CD4-positive, alpha-beta memory T cell (primary cell): ENCODE data around the gene ELP1. TPM values are rescaled to one million over a fixed set of nuclear protein-coding genes. Genes with fewer than 3 reads are reported as not detected.
A peak's percentile ranks its signal among the peaks of the same experiment; 100 is the strongest.
"Not testable (repeated sequence)": the region's sequence is repeated elsewhere in the genome, so short reads cannot be mapped to it uniquely, and the experiment has no call there.

Experiments used
- CTCF ChIA-PET: fragments of 350-600 bp; sonication (Branson Sonifier 250); formaldehyde crosslinking; loops from one replicate; lab custom pipeline; 2021; ENCODE audit warnings: inconsistent platforms; ENCODE audit not compliant: partially characterized antibody; lab: Charles Lee
- POLR2A ChIA-PET: fragments of 350-600 bp; sonication (Branson Sonifier 250); formaldehyde crosslinking; loops from one replicate; lab custom pipeline; 2021; ENCODE audit not compliant: partially characterized antibody; lab: Charles Lee
- DNase-seq, 5 donors: peaks; one replicate each; pipeline versions ENCODE4 v3.0.0 to v3.0.0-alpha.2; 2020 to 2022; ENCODE audit warnings: mixed read lengths in 1 of 5
- H3K27ac ChIP-seq: one replicate; pipeline ENCODE4 v1.7.0; 2013; ENCODE audit warnings: low read depth, low read length
- H3K27me3 ChIP-seq: 2 replicates; pipeline ENCODE4 v1.7.0; 2013; ENCODE audit warnings: mild to moderate bottlenecking, low read length, moderate library complexity; ENCODE audit not compliant: insufficient read depth
- H3K36me3 ChIP-seq: 2 replicates; pipeline ENCODE4 v1.7.0; 2013; ENCODE audit warnings: mild to moderate bottlenecking, low read length, moderate library complexity; ENCODE audit not compliant: insufficient read depth
- H3K4me1 ChIP-seq: 2 replicates; pipeline ENCODE4 v1.7.0; 2013; ENCODE audit warnings: mild to moderate bottlenecking, low read length, moderate library complexity; ENCODE audit not compliant: insufficient read depth
- H3K4me3 ChIP-seq, 2 donors: one replicate each; pipeline ENCODE4 v1.7.0; 2013; ENCODE audit warnings: low read length in 2 of 2, mild to moderate bottlenecking in 1 of 2
- H3K9me3 ChIP-seq, 2 donors: one replicate each; pipeline ENCODE4 v1.7.0; 2013; ENCODE audit warnings: low read length in 2 of 2, control low read depth in 1 of 2; ENCODE audit not compliant: control insufficient read depth in 1 of 2
- H3K27ac Mint-ChIP-seq, 7 donors: one replicate each; pipeline ENCODE4 v1.8.0; 2020 to 2021; ENCODE audit warnings: mixed read lengths in 7 of 7, mild to moderate bottlenecking in 6 of 7, inconsistent platforms in 3 of 7, moderate library complexity in 3 of 7
- H3K27me3 Mint-ChIP-seq, 2 donors: one replicate each; pipeline ENCODE4 v1.8.0; 2020 to 2021; ENCODE audit warnings: mixed read lengths in 2 of 2
- H3K36me3 Mint-ChIP-seq, 2 donors: one replicate each; pipeline ENCODE4 v1.8.0; 2020 to 2021; ENCODE audit warnings: mixed read lengths in 2 of 2, inconsistent platforms in 1 of 2, mild to moderate bottlenecking in 1 of 2
- H3K4me1 Mint-ChIP-seq, 4 donors: one replicate each; pipeline ENCODE4 v1.8.0; 2020 to 2021; ENCODE audit warnings: mixed read lengths in 4 of 4, mild to moderate bottlenecking in 1 of 4
- H3K4me3 Mint-ChIP-seq, 8 donors: one replicate each; pipeline ENCODE4 v1.8.0; 2020 to 2021; ENCODE audit warnings: mixed read lengths in 8 of 8, mild to moderate bottlenecking in 7 of 8, moderate library complexity in 6 of 8, inconsistent platforms in 3 of 8
- H3K9me3 Mint-ChIP-seq, 8 donors: one replicate each; pipeline ENCODE4 v1.8.0; 2020 to 2021; ENCODE audit warnings: mixed read lengths in 8 of 8, mild to moderate bottlenecking in 5 of 8, inconsistent platforms in 3 of 8, moderate library complexity in 1 of 8
- intact Hi-C: fragments of 100-400 bp; cut with micrococcal nuclease; formaldehyde crosslinking; loops from one replicate; pipeline ENCODE4 v1.15.1; 2023
- polyA plus RNA-seq, 2 donors: library from polyadenylated mRNA; unstranded; fragments of 300-500 nt; fragmentation: Illumina TruSeq; gene quantifications; one replicate each; pipeline ENCODE4 v1.2.3, GENCODE V29; 2021
- total RNA-seq, 2 experiments: library from RNA; stranded (reverse); gene quantifications; one replicate each; pipeline ENCODE4 v1.2.3, GENCODE V29; 2021

The ELP1 gene
- total and polyA plus RNA-seq, 4 experiments from 2014 or later, result 21.2 to 32.3 (median 25.3) TPM

DNA sequence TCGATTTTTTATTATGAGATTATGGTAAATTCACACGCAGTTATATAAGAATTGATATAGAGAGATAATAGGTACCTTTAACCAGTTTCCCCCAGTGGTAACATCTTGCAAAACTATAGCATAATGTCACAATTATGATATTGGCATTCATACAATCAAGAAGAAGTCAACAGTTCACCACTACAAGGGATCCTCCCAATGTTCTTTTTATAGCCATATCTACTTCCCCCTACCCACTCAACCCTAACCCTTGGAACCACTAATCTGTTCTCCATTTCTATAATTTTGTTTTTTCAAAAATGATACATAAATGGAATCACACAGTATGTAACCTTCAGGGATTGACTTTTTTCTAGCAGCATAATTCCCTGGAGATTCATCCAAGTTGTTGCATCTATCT lies 88.0 kb downstream of the ELP1 start:
- Mint-ChIP-seq H3K9me3 (no peaks in the 10 kb centered on the region), H3K36me3 (no peaks in the 10 kb centered on the region), H3K4me1 (peaks cover 5 to 9% (median 7%) of the 10 kb centered on the region in 4 donors), H3K27ac (no peak overlapping the region), H3K4me3 (no peak overlapping the region), H3K27me3 (peaks cover 1 to 2% of the 10 kb centered on the region in 2 donors)
- no peak for DNase-seq
- CTCF ChIA-PET, result no interaction called here
- intact Hi-C loops, result no loop called here
- POLR2A ChIA-PET, result no interaction called here
- H3K4me3 ChIP-seq, result no peak overlapping the region
- no peaks in the 10 kb centered on the region for H3K4me1 ChIP-seq
- no peaks in the 10 kb centered on the region for H3K27me3 ChIP-seq
- no peaks in the 10 kb centered on the region for H3K36me3 ChIP-seq
- no peaks in the 10 kb centered on the region for H3K9me3 ChIP-seq
- no peak overlapping the region for H3K27ac ChIP-seq

- no peaks in the 10 kb centered on the region for H3K9me3 ChIP-seq
- no peaks in the 10 kb centered on the region for H3K9me3 Mint-ChIP-seq
- POLR2A ChIA-PET, result no interaction called here
- H3K36me3 Mint-ChIP-seq, result no peaks in the 10 kb centered on the region
- no peak overlapping the region for H3K27ac ChIP-seq
- CTCF ChIA-PET, result no interaction called here
- no peaks in the 10 kb centered on the region for H3K4me1 ChIP-seq
- no peak overlapping the region for H3K4me3 ChIP-seq
- intact Hi-C loops, result no loop called here
- no peaks in the 10 kb centered on the region for H3K27me3 ChIP-seq
- H3K27ac Mint-ChIP-seq, result no peak overlapping the region
- DNase-seq, result no peak
- H3K4me3 Mint-ChIP-seq, result no peak overlapping the region
- H3K4me1 Mint-ChIP-seq, result peaks cover 5 to 9% (median 7%) of the 10 kb centered on the region in 4 donors
- H3K27me3 Mint-ChIP-seq, result peaks cover 1 to 2% of the 10 kb centered on the region in 2 donors
- H3K36me3 ChIP-seq, result no peaks in the 10 kb centered on the region
These were observed 88.4 kb downstream of the ELP1 start for GRCh38 chr9:108845507-108845906.

- H3K27ac Mint-ChIP-seq, result no peak overlapping the region
- no peak for DNase-seq
- Histone ChIP-seq H3K27me3 (no peaks in the 10 kb centered on the region), H3K9me3 (no peaks in the 10 kb centered on the region), H3K4me3 (no peak overlapping the region), H3K27ac (no peak overlapping the region), H3K36me3 (no peaks in the 10 kb centered on the region), H3K4me1 (no peaks in the 10 kb centered on the region)
- H3K4me1 Mint-ChIP-seq, result peaks cover 5 to 9% (median 7%) of the 10 kb centered on the region in 4 donors
- no peak overlapping the region for H3K4me3 Mint-ChIP-seq
- ChIA-PET POLR2A (no interaction called here), CTCF (no interaction called here)
- no peaks in the 10 kb centered on the region for H3K9me3 Mint-ChIP-seq
- H3K36me3 Mint-ChIP-seq, result no peaks in the 10 kb centered on the region
- peaks cover 1 to 2% of the 10 kb centered on the region in 2 donors for H3K27me3 Mint-ChIP-seq
- intact Hi-C loops, result no loop called here
These were observed 89.1 kb downstream of the ELP1 start for GRCh38 chr9:108844856-108845255.

DNA sequence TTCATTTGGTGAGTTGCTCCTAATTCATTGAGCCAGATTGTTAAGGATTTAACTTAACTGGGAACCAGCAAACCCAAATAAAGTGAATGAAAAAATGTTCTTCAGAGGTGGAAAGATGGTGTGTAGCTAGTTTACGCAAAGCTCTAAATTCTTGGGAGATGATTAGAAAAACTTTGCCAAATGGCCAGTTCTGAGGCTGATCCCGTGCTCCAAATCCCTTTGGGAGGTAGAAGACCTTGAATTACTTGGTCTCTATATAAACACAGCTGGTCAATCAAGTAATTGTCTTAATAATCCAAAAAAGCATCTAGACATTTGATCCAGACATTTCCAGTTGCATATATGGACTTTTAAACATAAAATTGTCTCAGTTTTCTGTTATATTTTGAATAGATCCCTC lies 89.5 kb downstream of the ELP1 start:
- no peak overlapping the region for H3K4me3 Mint-ChIP-seq
- DNase-seq, result no peak
- CTCF ChIA-PET, result no interaction called here
- peaks cover 2 to 3% of the 10 kb centered on the region in 2 donors for H3K27me3 Mint-ChIP-seq
- H3K36me3 Mint-ChIP-seq, result no peaks in the 10 kb centered on the region
- intact Hi-C loops, result no loop called here
- peaks cover 5 to 9% (median 7%) of the 10 kb centered on the region in 4 donors for H3K4me1 Mint-ChIP-seq
- Histone ChIP-seq H3K4me3 (no peak overlapping the region), H3K9me3 (no peaks in the 10 kb centered on the region), H3K27me3 (no peaks in the 10 kb centered on the region), H3K4me1 (no peaks in the 10 kb centered on the region), H3K36me3 (no peaks in the 10 kb centered on the region), H3K27ac (no peak overlapping the region)
- H3K27ac Mint-ChIP-seq, result no peak overlapping the region
- POLR2A ChIA-PET, result no interaction called here
- peaks cover 0 to 2% (median 0%) of the 10 kb centered on the region in 8 donors for H3K9me3 Mint-ChIP-seq

GRCh38 chr9:108842610-108843295 lies 91.2 kb downstream of the ELP1 start:
- CTCF ChIA-PET, result no interaction called here
- no peak for DNase-seq
- peaks cover 0 to 4% of the 10 kb centered on the region in 2 donors for H3K27me3 Mint-ChIP-seq
- H3K9me3 Mint-ChIP-seq, result peaks cover 0 to 2% (median 0%) of the 10 kb centered on the region in 8 donors
- H3K36me3 ChIP-seq, result no peaks in the 10 kb centered on the region
- no peaks in the 10 kb centered on the region for H3K27me3 ChIP-seq
- H3K36me3 Mint-ChIP-seq, result no peaks in the 10 kb centered on the region
- H3K9me3 ChIP-seq, result no peaks in the 10 kb centered on the region
- no peaks in the 10 kb centered on the region for H3K4me1 ChIP-seq
- intact Hi-C loops, result no loop called here
- H3K4me1 Mint-ChIP-seq, result peaks cover 5 to 9% (median 7%) of the 10 kb centered on the region in 4 donors
- H3K27ac ChIP-seq, result no peak overlapping the region
- H3K27ac Mint-ChIP-seq, result peak overlapping the region in 5 of 7 donors; percentile 12 to 63 (median 31)
- POLR2A ChIA-PET, result no interaction called here
- peak overlapping the region; percentile 3 to 76 (median 52) for H3K4me3 Mint-ChIP-seq
- H3K4me3 ChIP-seq, result no peak overlapping the region

GRCh38 chr9:108839561-108839960 lies 94.4 kb downstream of the ELP1 start:
- H3K9me3 ChIP-seq, H3K27me3 ChIP-seq, H3K9me3 Mint-ChIP-seq, H3K36me3 Mint-ChIP-seq, H3K4me1 ChIP-seq, POLR2A ChIA-PET, CTCF ChIA-PET, H3K27ac ChIP-seq, H3K36me3 ChIP-seq, H3K4me3 ChIP-seq, H3K27me3 Mint-ChIP-seq, H3K27ac Mint-ChIP-seq, intact Hi-C loops, DNase-seq: not testable (repeated sequence)
- peaks cover 6 to 10% (median 8%) of the 10 kb centered on the region in 4 donors for H3K4me1 Mint-ChIP-seq
- H3K4me3 Mint-ChIP-seq, result peak overlapping the region in 1 of 8 donors; percentile 21

- Mint-ChIP-seq H3K4me3 (no peak overlapping the region), H3K27ac (no peak overlapping the region), H3K36me3 (no peaks in the 10 kb centered on the region), H3K27me3 (peaks cover 0 to 9% of the 10 kb centered on the region in 2 donors), H3K9me3 (peaks cover 0 to 2% (median 0%) of the 10 kb centered on the region in 8 donors), H3K4me1 (peaks cover 4 to 8% (median 7%) of the 10 kb centered on the region in 4 donors)
- Histone ChIP-seq H3K9me3 (no peaks in the 10 kb centered on the region), H3K27me3 (no peaks in the 10 kb centered on the region), H3K4me3 (no peak overlapping the region), H3K27ac (no peak overlapping the region), H3K36me3 (no peaks in the 10 kb centered on the region), H3K4me1 (no peaks in the 10 kb centered on the region)
- intact Hi-C loops, result no loop called here
- no peak for DNase-seq
- ChIA-PET CTCF (no interaction called here), POLR2A (no interaction called here)
These were observed 95.9 kb downstream of the ELP1 start for GRCh38 chr9:108838017-108838416.
